Measurements from ENCODE around the gene SPP1.
"Not testable (repeated sequence)": the region's sequence is repeated elsewhere in the genome, so short reads cannot be mapped to it uniquely, and the experiment has no call there.

The SPP1 gene

DNA sequence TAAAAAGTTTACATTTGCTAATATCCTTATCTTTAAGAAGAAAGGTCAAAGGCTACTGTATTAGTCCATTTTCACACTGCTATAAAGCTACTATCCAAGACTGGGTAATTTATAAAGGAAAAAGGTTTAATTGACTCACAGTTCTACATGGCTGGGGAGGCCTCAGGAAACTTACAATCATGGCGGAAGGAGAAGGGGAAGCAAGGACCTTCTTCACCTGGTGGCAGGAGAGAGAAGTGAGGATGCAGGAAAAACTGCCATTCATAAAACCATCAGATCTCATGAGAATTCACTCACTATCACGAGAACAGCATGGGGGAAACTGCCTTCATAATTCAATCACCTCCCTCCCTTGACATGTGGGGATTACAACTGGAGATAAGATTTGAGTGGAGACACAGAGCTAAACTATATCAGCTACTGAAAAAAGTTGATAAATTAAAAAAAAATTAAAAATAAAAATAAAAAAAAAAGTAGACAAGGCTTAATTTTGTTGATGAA, 23.7 kb downstream of the SPP1 start:
- DNase-seq: not testable (repeated sequence)

DNA sequence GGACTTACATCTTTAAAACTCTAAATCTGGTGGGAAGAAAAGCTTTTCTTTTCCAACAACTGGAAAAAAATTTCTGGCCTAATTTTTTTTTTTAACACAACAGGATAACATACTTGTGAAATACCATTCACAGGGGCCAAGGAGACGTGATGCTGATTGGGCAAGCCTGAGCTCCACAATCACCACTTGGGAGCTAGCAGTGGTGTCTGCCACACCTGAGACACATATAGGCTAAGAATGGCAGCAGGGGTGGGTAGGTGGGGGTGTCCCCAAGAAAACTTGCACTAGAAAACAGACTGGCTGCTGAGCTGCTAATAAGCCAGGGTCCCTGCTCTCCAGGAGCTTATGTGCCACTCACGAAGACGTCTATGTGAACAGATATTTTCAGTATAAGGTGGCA, 26.4 kb downstream of the SPP1 start:
- DNase-seq: no peak

DNA sequence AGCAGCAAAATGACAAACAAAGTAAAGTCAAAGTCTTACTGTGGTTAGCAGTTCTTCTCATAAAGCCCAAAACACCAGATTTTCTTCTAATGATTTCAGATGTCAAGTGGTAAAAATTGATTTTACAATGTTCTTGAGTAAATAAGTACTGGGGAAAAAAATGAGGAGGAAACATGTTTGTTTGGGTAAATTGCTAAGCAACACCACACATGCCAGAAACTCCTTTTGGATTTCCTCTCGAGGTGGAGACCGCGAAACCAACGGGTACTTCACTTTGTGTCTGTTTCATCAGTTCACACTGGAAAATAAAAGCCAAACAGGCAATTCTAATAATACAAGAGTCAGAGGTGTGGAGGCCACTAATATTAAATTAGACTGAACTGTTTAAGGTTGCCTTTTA, 27.3 kb downstream of the SPP1 start:
- no peak for DNase-seq

DNA sequence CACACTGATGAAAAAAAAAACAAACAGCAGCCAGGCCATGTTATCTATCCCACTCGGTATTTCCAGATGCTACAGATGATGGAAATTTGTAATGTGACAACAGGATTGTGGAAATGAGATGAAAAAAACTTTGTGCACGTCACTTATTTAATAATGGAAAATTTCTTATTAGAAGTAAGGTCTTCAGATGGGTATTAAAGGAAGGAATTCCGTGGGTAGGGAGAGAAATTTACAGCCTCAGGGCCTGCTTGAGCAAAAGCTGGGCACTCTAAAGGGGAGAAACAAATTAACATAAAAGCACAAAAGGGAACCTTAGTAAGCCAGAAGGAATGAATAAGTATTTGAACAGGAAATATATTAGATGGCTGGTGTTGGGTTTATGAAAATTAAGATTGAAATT, 27.7 kb downstream of the SPP1 start:
- DNase-seq: no peak

DNA sequence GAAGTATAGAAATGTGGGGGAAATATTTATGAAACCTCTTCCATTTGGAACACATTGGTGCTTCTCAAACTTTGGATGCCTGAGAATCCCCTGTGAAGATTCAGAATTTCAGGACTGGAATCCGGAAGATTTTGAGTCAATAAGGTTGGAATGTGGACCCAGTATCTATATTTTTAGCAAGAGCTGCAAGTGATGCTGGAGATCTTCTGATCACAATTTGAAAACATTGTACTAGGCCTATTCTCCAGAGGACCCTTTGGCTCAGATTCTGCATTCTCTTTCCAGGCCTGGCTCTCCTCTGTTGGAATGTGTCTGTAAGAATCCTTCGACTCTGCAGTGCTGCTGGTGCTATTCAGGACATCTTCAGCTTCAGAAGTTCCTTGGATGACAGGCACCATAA, 29.6 kb downstream of the SPP1 start:
- no peak for DNase-seq

DNA sequence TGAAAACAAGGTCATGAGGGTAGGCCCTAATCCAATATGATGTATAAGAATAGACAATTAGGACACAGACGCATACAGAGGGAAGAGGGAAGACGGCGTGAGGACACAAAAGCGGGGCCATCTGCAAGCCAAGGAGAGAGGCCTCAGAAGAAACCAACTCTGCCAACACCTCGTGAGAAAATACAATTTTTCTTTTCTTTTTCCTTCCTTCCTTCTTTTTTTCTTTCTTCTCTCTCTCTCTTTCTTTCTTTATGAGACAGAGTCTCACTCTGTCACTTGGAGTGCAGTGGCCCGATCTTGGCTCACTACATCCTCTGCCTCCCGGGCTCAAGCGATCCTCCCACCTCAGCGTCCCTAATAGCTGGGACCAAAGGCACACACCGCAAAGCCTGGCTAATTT, 30.4 kb downstream of the SPP1 start:
- DNase-seq: no peak

DNA sequence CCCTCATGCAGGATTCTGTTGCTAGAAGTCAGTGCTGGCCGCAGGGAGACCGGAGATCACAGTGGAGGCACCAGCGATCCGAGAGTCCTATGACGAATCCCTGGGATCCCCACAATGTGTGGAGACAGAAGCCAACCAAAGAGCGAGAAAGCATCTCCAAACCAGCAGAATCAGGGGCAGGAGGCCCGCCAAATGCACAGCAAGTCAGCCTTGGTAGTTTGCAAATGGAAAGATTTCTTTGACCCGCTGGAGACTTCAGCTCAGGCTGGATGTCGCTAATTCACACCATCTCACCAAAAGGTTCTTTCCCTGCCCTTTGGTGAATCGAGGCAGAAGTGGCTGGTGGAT, 31.4 kb downstream of the SPP1 start:
- no peak for DNase-seq

DNA sequence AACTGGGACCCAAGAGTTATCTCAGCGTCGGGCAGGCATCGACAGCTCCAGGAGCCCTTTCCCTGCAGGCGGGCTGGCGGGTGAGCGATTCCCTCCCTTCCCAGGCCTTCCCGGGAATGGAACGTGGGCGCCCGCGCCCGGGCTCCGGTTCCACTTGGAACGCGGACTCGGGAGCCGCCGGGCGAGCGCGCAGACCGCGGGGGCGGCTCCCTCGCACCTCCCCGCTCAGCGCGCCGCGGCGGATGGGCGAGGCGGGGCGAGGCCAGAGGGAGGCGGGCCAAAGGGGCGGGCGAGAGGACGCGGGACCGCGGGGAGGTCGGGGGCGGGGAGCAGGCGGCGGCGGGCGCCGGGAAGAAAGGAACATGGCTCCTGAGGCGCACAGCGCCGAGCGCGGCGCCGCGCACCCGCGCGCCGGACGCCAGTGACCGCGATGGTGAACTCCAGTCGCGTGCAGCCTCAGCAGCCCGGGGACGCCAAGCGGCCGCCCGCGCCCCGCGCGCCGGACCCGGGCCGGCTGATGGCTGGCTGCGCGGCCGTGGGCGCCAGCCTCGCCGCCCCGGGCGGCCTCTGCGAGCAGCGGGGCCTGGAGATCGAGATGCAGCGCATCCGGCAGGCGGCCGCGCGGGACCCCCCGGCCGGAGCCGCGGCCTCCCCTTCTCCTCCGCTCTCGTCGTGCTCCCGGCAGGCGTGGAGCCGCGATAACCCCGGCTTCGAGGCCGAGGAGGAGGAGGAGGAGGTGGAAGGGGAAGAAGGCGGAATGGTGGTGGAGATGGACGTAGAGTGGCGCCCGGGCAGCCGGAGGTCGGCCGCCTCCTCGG, 32.0 kb downstream of the SPP1 start, which contains the start of gene PKD2:
PKD2 (plus strand) TSS at position 332 of the 818 bp plus-strand sequence; CDS start at position 431, 99 bp downstream.
- DNase-seq: peak; percentile 78

DNA sequence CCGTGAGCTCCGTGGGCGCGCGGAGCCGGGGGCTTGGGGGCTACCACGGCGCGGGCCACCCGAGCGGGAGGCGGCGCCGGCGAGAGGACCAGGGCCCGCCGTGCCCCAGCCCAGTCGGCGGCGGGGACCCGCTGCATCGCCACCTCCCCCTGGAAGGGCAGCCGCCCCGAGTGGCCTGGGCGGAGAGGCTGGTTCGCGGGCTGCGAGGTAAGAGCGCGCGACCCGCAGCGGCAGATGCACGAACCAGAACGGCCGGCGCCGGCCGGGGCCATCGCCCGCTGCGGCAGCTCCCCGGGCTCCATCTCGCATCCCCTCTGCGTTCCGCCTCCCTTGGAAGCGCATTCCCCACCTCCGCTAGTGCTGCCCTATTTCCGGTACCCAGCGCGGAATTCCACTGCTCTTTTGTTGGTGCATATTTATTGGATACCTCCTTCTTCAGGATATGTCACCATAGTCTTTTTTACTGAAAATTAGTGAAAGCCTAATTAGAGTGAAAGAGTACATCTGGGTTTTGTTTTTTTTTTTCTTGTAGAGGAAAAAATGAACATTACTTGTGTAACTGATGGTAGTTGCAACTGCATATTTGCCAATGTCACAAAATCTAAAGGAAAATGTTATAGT, 32.7 kb downstream of the SPP1 start:
- DNase-seq: no peak

DNA sequence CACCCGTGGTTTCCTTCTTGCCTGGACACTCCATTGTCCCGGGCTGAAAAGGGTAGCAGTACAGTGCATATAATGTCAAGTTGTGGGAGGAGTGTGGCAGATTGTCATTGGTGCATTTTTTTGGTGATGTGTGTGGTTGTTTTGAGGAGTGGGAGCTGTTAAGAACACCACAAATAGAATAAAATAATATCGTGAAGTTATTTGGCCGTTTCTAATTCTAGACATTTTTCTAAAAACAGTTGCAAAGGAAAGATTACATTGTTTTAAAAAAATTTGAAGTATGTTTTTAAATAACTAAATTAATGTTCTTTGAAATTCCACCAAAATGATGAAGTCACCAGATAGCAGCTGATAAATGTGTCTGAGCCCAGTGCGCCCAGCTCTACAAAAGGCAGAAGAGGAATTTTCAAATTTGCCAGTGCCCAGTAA, 33.2 kb downstream of the SPP1 start:
- DNase-seq: no peak

DNA sequence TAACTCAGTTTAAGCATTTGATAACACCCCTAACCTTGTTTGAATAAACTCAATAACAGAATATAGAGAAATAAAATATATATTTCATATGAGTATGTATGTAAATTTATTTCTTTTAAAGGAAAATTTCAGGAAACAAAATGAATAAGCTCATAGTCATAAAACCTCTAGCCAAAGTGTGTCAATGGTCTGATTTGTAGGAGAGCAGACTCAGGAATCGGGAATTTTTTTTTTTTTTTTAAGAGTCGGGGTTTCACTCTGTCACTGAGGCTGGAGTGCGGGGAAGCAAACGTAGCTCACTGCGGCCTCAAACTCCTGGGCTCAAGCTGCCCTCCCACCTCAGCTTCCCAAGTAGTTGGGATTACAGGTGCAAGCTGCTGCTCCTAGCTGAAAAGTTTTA, 34.4 kb downstream of the SPP1 start:
- DNase-seq: no peak

DNA sequence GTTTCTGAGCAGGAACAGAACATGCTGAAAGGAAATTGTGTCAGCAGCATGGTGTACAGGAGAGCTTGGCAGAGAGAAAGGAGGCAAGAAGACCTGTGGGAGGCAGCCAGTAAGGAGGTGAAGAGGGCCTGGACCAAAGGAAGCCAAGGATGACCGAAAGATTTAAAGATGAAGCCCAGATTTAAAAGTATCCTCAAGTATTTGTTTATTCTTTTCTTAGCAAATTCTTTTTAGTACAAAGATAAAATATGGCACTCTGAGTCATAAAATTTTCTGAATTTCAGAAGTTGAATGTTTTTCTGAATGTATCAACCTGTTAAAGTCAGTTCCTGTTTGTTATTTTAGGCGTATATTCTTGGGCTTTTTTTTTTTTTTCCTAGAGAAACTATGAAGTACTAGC, 35.5 kb downstream of the SPP1 start:
- no peak for DNase-seq

DNA sequence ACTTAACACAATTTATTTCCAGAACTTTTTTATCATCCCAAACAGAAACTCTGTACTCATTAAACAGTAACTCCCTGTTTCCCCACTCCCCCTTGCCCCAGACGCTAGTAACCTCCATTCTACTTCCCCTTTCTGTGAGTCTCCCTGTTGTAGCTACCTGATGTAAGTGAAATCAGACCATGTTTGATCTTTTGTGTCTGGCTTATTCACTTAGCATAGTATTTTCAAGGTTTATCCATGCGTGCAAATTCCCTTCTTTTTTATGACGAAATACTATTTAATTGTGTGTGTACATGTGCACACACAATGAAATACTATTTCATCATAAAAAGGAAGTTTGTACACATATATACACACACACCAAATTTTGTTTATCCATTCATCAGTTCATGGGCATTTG, 37.1 kb downstream of the SPP1 start:
- no peak for DNase-seq

DNA sequence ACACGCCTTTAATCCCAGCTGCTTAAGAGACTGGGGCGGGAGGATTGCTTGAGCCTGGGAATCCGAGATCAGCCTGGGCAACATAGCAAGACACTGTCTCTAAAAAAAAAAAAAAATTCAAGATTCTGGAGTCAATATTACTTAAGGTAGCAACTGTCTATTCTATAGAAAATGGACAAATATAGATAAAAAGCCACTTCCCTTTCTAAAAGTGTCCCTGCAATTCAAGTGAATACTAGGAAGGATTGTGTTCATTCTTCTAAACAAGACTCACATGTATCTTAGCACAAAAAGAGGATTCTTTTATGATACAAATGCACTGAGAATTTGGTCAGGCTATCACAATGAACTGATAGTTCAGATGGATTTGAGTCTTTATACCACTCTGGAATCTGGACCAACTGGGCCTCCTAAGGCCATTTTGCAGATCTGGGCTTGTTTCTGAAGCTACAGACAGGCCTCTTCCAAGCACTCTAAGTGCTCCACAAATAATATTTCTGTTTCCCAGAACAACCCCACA, 38.9 kb downstream of the SPP1 start:
- DNase-seq: no peak

DNA sequence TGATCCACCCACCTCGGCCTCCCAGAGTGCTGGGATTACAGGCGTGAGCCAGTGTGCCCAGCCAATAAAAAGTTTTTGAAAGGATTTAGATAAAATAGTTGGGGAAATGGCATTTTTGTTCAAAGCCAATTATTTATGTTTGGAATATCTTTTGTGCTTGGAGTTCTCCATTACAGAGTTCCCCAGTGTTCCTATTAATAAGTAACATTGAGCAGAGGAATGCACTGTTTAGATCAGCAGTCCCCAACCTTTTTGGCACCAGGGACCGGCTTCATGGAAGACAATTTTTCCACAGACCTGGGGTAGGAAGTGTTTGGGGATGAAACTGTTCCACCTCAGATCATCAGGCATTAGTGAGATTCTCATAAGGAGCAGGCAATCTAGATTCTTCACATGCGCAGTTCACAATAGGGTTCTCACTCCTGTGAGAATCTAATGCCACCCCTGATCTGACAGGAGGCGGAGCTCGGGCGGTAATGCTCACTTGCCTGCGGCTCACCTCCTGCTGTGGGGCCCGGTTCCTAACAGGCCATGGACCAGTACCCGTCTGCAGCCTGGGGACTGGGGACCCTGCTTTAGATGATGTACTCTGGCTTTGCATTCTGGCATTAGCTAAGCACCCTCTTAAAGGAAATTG, 40.3 kb downstream of the SPP1 start:
- no peak for DNase-seq

DNA sequence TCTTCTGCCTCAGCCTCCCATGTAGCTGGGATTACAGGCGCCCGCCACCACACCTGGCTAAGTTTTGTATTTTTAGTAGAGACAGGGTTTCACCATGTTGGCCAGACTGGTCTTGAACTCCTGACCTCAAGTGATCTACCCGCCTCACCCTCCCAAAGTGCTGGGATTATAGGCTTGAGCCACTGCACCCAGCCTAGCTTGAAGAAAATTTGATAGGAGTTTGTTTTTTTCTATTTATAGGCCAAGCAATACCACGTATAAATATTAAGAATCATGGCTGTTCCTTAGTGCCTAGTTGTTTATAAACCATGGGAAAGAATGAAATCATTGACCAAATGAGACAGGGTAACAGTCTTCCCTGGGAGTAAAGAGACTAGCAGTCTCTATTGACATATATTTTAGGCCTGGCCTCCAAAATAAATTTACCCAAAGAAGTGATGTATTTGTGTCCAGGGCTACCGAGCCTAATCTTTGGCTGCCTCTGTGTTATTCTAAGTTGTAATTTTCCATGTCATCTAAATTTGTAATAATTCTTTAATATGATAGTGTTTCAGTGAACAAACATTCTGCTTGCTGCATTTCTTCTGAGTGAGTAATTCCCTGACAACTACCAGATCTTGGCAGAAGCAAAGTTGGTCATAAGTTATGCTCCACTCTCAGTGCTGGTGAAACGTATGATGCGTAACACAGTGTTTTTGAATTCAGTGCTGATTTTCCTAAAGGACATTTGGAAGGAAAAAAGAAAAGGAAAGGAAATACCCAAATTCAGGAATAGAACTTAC, 42.2 kb downstream of the SPP1 start:
- no peak for DNase-seq

DNA sequence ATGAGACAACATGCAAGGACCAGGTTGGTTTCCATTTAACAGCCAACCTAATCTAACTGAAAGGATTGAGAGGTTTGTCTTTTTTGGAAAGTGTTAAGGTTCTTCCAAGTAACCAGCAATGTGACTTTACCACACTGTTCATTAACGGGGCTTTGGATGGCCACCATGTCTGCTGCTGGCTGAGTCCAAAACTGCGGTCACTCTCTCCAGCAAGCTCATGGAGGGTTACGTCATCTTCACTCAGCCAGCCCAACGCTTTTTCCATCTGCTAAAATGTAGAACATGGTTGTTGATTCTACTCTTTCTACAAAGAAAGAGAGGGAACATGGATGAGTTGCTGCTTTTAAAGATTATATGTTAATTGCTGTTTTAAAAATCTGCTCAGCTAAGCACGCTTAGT, 43.0 kb downstream of the SPP1 start:
- DNase-seq: no peak

DNA sequence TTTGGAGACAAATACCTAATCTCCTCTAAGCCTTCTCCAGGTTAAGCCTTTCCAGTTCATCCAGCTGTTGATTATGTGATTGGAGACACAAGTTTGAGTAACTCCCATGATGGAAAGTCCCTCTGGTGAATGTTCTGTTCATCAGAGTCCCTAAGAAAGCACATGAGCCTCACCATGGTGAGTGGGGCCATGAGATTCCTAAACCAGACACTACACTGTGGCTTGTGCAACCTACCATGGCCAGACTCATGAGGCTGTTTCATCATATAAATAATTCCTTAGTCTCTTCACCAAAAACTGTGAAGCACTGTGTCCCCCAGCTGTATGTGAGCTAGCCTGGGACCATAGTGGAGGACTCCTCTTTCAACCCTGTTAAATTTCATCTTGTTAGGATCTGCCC, 46.3 kb downstream of the SPP1 start:
- DNase-seq: no peak

DNA sequence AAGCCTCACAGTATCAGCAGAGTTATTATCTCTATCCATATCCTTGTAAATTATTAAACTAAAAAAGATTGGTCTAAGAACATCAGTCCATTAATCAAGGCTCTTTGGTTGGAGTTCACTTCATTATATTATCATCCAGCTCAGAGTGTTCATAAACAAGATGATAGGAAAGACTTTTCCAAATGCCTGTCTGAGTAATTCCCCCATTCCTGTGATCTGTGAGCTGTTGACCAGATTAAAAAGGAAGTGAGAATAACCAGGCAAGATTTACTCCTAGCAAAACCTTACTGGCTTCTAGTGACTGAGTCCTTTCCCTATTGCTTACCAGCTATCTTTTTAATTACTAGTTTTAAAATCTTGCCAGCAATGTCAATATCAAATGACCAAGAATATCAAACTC, 46.8 kb downstream of the SPP1 start:
- DNase-seq: no peak

DNA sequence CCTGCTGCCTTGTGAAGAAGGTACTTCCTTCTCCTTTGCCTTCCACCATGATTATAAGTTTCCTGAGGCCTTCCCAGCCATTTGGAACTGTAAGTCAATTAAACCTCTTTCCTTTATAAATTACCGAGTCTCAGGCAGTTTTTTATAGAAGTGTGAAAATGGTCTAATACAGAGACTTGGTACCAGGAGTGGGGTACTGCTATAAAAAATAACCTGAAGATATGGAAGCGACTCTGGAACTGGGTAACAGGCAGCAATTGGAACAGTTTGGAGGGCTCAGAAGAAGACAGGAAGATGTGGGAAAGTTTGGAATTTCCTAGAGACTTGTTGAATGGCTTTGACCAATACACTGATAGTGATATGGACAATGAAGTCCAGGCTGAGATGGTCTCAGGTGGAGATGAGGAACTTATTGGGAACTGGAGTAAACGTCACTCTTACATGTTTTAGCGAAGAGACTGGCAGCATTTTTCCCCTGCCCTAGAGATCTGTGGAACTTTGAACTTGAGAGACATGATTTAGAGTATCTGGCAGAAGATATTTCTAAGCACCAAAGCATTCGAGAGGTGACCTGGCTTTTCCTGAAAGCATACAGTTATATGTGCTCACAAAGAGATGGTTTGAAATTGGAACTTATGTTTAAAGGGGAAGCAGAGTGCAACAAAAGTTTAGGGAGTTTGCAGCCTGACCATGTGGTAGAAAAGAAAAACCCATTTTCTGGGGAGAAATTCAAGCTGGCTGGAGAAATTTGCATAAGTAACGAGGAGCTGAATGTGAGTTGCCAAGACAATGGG, 50.6 kb downstream of the SPP1 start:
- not testable (repeated sequence) for DNase-seq

DNA sequence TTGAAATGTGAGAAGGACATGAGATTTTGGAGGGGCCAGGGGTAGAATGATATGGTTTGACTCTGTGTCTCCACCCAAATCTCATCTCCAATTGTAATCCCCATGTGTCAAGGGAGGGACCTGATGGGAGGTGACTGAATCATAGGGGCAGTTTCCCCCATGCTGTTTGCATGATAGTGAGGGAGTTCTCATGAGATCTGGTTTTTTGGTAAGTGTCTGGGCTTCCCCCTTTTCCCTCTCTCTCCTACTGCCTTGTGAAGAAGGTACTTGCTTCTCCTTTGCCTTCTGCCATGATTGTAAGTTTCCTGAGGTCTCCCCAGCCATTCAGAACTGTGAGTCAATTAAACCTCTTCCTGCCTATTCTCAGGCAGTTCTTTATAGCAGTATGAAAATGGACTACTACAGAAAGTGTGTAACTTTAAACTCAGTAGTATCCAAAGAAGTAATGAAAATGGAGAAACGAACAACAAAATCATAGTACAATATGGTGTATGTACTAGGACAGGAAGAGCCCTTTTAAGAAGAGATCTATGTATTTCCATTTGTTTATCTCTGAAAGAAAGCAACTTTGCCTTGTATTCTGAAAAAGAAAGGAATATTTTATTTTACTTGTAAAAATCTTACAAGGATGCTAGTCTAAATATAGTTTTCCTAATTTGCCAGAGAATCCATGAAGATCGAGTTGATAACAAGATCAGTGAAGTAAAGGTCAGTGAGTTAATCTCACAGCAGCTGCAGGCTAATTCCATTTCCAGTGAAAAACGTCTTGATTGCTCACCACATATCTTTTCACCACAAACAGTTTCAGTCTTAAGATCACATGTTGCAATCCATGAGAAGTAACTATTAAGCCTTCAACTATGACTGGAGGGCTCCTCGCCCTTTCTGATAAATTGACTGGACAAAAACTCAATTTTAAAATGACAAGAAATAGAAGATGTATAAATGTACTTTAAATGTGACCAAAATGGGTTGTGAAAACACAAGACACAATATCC, 52.4 kb downstream of the SPP1 start:
- no peak for DNase-seq
